HG03064 (cell line): ENCODE measurements around the gene LARGE1.

Source experiments
- ATAC-seq: cut with Tn5 transposase; IDR thresholded peaks from one replicate; pipeline ENCODE4 v1.9.1; 2021; ENCODE audit warnings: low read depth; ENCODE audit not compliant: unreplicated experiment

LARGE1 gene

DNA sequence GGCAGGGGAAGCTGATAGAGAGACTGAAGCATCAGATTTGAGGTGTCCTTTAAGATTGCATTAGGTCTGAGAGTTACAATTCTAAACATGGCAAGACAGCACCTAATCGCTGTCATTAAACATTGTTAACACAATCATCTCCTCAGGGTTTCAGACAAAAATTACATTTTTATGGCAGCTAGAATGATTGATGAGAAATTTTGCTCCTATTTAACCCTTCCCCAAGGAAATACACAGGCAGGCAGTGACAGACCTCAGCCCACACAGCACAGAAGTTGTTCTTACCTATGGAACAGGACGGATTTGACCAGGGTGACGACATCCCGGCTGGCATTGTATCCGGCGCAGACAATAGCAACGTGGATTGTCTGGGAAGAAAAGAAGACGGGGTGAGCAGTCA lies 294.3 kb downstream of the LARGE1 start:
- ATAC-seq: no peak

DNA sequence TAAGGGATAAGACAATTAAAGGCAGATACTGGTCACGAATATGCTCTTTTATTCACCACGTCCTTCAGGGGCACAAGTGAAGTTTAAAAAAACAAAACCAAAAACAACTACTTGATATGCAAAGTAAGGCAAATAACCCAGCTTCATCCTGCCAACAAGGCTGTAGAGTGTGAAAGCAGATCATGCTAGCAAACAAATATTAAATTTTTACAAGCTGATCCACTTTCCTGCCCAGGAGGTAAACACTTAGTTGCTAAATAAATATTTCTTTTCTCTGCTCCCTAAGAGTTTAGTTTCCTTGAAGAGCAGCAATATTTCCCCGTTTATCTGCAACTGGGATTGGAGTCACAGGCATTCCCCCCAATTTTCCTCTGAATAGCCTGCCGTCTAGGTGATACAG lies 300.2 kb downstream of the LARGE1 start:
- no peak for ATAC-seq

- ATAC-seq: no peak
These were observed 313.8 kb downstream of the LARGE1 start for GRCh38 chr22:33606504-33606903.

DNA sequence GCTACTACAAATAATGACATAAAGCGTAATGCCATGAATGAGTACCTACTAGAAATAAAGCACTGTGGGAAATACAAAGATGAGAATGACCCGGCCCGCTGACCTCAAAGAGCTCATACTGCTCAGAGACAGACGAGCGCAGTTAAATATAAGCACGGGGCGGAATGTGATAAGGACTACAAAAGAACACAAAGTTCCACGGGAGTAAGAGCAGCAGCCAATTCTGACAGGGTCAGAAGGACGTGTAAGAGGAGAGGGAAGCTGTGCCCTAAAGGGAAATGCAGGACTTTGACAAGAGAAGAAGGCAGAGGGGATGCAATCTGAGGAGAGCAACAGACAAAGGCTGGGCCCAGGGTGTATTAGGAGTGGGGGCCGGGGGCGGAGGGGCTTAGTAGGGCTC lies 314.6 kb downstream of the LARGE1 start:
- no peak for ATAC-seq

- ATAC-seq: no peak
These were observed 315.1 kb downstream of the LARGE1 start for GRCh38 chr22:33605221-33605620.

DNA sequence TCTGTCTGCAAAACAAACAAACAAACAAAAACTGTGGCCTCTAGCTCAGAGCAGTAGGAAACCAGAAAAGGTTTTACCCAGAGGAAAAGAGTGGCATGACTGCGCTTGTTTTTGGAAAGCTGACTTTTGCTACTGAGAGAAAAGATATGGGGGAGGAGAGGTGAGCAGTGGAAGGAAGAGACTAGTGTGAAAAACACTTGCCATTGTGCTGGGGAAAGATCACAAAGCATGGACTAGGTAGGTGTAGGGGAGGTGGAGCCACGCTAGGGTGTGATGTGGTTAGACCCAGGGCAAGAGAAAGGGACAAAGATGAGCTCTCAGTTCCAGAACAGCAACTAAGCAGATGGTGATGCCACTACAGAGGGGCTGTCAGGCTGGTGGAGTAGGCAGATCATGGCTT lies 319.2 kb downstream of the LARGE1 start:
- ATAC-seq: no peak

GRCh38 chr22:33600595-33600994 lies 319.7 kb downstream of the LARGE1 start:
- ATAC-seq: no peak

GRCh38 chr22:33600113-33600512 lies 320.2 kb downstream of the LARGE1 start:
- no peak for ATAC-seq

- no peak for ATAC-seq
These were observed 320.7 kb downstream of the LARGE1 start for GRCh38 chr22:33599596-33599995.

DNA sequence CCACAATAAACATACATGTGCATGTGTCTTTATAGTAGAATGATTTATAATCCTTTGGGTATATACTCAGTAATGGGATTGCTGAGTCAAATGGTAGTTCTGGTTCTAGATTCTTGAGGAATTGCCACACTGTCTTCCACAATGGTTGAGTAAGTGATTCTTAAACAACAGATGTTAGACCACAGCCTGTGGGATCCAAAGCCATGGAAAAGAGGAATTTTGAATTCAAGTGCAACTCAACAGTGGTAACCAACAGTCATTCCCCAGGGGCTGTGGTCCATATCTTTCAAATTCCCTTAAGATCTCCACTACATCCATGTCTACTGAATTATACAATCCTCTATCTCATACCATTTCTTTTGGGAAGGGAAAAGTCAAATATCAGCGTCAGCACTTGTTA lies 321.5 kb downstream of the LARGE1 start:
- ATAC-seq: no peak

DNA sequence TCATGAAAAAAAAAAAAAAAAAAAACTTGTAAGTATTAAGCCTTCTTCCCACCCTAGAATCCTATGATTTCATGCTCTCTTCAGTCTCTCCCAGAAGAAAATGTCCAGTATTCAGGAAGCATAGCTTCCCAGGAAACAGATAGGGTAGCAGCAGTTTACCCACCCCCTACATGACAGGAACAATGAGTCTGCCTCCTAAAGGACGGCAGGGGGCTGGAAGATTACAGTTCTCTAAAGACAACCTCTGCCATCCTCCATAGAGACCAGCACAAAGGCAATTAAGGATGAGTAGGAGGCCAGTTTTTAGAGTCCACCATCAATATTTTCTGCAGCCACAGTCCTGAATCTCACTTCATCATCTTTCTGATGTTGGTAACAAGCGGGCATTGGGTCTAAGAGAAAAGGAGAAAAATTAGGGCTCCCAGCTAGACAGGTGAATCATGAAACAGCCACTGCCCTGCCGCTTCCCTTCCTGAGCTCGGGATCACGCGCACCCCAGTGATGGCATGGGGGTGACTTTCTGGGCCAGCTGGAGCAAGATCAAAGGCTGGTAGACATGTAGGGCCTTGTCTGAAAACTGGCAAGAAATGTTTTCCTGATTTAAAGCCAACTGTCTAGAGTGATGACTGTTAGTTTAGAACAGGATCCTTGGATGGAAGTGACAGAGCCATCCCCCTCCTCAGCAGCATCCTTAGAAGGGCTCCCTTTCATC lies 322.8 kb downstream of the LARGE1 start:
- no peak for ATAC-seq

DNA sequence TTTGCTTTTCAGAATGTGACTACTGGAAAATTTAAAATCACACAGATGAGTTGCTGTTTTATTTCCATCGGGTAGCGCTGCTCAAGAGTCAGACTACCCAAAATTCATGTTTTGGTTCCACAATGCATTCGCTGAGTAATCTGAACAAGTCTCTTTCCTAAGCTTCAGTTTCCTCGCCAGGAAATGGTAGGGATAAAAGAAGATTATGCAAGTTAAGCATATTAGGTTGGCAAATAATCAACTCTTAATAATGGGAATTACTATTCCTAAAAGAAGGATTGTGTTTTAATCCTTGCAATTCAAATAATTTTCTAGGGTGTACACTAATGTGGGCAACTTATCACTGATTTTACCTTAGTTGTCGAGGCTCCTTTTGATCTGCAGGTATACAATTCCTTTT lies 326.5 kb downstream of the LARGE1 start:
- no peak for ATAC-seq

- ATAC-seq: no peak
These were observed 328.3 kb downstream of the LARGE1 start for GRCh38 chr22:33591946-33592345.

DNA sequence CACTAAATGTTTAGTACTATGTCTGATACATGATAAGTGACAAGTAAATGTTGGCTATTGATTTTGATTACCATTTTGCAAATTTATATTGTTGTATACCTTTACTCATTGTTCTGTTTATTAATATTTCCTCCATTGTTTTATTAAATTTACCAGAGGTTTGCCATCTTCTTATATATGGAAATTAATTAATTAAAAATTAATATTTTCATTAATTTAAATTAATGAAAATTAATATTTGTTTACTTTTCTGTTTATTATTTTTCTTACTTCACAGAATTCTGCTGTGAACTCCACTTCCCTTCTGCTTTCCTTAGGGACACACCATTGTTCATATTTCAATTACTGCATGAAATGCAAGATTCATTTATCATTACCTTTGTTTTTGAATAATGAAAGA lies 331.0 kb downstream of the LARGE1 start:
- ATAC-seq: no peak

GRCh38 chr22:33588860-33589259 lies 331.4 kb downstream of the LARGE1 start:
- ATAC-seq: no peak

DNA sequence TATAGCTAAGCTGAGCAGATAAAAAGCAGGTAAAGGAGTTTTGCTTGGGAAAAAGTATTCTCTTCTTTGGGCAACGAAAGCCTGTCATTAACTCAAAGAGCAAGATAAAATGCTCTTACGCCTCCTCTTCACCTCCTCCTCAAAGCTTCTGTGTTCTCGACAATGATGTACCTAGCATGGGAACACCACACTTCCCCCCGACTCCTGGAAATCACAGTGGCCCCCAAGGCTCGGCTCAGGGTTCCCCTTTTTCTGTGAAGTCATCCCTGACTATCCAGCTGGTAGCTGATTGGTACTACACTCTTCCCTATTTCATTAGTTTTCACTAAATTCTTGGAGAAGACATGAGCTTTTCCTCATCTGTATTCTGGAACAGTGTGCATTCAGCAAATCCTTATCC lies 336.1 kb downstream of the LARGE1 start:
- no peak for ATAC-seq

DNA sequence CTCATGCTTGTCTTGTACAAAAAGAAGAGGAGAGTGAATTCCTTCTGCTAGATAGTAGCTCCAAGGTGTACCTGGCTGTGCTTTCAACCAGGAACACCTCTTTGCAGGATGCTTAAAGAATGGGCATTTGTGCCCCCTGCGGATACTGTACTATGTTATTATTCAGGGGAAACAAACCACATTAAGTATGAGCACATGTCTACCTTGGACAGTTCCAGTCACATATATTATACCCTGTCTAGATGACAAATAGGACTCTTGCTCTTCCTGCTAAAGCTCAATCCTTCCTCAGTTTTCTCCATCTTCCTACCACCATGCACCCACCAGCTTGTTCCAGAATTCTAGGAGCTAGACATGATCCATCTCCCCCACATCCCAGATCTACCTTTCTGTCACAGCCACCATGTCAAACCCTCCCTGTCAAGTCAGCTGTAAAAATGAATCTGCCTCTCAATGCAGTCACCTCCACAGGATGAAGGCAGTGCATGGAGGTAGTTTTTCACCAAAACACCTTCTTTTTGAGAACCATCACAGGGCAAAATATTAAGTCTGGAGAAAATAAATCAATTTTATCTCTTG lies 337.4 kb downstream of the LARGE1 start:
- no peak for ATAC-seq

GRCh38 chr22:33580310-33580709 lies 340.0 kb downstream of the LARGE1 start:
- no peak for ATAC-seq

DNA sequence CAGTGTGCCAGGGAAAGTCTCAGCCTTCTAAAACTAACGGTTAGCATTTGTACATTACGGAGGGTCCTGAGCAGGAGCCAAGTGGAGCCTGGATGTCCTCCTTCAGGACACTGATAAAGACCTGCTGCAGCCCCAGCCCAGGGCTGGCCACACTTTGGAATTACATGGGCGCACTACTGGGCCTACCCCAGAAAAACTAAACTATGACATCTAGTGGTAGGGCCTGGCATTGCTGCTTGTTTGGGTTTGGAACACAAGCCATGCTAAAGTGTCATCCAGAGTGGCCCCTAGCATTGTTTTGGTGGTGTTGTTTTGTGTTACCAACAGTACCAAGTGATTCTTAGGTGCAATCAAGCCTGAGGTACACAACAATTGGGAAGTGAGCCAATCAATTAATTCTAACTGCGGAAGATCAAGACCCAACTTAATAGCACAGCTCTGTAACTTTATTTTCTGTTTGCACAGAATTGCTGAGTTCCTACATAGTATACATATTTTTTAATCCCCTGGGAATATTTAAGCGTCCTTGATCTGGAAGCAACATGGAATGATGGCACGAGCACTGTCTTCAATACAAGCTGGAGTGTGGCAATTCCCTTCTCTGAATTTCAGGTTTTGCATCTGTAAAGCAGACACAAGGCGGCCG lies 340.7 kb downstream of the LARGE1 start:
- ATAC-seq: no peak

DNA sequence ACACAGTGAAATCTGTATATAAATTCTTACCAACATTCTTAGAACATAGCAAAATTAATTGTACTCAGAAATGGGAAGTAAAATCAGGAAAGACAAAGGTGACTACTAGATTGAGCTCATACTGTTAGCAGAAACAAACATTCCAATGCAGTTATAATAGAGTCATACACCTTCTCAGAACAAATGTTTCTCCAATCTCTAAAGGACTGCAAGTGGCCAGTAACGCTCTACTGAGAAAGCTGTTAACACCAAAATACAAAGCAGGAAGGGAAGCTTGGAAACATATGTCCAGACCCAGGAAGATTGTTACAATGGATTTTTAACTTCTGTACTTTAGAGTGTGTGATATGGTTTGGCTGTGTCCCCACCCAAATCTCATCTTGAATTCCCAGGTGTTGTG lies 341.5 kb downstream of the LARGE1 start:
- ATAC-seq: no peak

DNA sequence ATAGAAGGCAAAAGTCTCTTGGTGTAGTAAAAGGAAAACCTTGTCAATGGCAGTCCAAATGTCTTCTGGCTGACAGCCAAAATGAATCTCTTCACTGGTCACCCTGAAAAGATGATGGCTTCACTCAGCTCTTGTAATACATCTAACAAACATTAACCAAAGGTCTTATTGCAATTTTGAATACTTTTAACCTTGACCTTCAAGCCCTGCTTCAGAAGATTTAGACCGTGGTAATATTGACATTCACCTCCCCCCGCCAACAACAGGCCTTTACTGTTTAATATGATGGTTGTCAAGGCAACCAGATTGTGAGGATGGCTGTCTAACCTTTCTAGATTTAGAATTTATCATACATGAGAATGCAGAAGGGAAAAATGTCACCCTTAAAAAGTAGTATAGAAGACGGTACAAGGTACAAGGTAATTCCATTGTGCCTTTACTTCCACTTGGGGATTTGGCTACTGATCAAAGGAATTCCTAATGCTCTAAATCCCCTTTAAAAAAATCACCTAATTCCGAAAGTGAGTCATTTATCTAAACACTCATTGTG lies 342.3 kb downstream of the LARGE1 start:
- no peak for ATAC-seq

DNA sequence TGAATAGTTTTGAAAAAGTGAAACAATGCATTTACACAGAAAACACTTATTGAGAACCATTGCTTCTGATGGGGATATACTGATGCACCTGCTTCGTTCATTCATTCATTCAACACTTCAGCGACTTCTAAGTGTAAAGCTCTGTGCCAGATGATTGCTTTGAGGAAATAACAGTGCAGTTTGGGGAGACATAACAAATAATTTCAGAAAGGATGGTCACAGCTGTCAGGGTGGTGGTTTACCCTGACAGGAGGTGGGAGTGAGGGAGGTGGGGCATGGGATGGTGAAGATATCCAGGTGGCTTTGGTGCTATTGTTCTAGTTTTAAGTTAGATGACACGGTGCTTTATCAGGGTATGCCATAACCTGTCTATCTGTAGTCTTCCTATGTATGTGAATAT lies 344.1 kb downstream of the LARGE1 start:
- ATAC-seq: no peak
